Esophagus muscularis mucosa (tissue), 3 donors: ENCODE results near the gene TGFBR2.

Source experiments
- POLR2A ChIP-seq: fragments of 450-650 bp; IDR thresholded peaks from one replicate; pipeline ENCODE4 v1.6.1; 2017; ENCODE audit warnings: antibody characterized with exemption, moderate library complexity, mild to moderate bottlenecking, low read depth
- POLR2AphosphoS5 ChIP-seq, 2 donors: sonication (generic); formaldehyde crosslinking; IDR thresholded peaks; one replicate each; pipeline ENCODE4 v1.6.1; 2017; ENCODE audit warnings: antibody characterized with exemption in 2 of 2
- TF ChIP-seq, protein P1 (sequence below), 3 experiments: fragments of 200-600 bp in 2 of 3; fragments of 450-650 bp in 1 of 3; sonication (generic) in 2 of 3; IDR thresholded peaks; one replicate each; pipeline ENCODE4 v1.5.1; 2017 to 2019; ENCODE audit warnings: antibody characterized with exemption in 3 of 3, mild to moderate bottlenecking in 2 of 3, moderate library complexity in 1 of 3

DNA sequence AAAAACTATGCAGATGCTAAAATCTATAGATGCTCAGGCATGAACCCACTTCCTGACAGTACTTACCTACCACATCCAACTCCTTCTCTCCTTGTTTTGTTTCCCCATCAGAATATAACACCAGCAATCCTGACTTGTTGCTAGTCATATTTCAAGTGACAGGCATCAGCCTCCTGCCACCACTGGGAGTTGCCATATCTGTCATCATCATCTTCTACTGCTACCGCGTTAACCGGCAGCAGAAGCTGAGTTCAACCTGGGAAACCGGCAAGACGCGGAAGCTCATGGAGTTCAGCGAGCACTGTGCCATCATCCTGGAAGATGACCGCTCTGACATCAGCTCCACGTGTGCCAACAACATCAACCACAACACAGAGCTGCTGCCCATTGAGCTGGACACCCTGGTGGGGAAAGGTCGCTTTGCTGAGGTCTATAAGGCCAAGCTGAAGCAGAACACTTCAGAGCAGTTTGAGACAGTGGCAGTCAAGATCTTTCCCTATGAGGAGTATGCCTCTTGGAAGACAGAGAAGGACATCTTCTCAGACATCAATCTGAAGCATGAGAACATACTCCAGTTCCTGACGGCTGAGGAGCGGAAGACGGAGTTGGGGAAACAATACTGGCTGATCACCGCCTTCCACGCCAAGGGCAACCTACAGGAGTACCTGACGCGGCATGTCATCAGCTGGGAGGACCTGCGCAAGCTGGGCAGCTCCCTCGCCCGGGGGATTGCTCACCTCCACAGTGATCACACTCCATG, 65.3 kb downstream of the TGFBR2 start:
- TF ChIP-seq, protein P1, sequence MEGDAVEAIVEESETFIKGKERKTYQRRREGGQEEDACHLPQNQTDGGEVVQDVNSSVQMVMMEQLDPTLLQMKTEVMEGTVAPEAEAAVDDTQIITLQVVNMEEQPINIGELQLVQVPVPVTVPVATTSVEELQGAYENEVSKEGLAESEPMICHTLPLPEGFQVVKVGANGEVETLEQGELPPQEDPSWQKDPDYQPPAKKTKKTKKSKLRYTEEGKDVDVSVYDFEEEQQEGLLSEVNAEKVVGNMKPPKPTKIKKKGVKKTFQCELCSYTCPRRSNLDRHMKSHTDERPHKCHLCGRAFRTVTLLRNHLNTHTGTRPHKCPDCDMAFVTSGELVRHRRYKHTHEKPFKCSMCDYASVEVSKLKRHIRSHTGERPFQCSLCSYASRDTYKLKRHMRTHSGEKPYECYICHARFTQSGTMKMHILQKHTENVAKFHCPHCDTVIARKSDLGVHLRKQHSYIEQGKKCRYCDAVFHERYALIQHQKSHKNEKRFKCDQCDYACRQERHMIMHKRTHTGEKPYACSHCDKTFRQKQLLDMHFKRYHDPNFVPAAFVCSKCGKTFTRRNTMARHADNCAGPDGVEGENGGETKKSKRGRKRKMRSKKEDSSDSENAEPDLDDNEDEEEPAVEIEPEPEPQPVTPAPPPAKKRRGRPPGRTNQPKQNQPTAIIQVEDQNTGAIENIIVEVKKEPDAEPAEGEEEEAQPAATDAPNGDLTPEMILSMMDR (IDR thresholded peaks at IDR 0.05), result no peak
- no peak for TF ChIP-seq POLR2A
- TF ChIP-seq POLR2AphosphoS5 (IDR thresholded peaks at IDR 0.05), result peak in 1 of 2 donors; percentile 12
